ENCODE results near the gene CUEDC1.
A peak's percentile ranks its signal among the peaks of the same experiment; 100 is the strongest.

Gene CUEDC1

GRCh38 chr17:57892146-57892819, 62.9 kb downstream of the CUEDC1 start:
- H3K36me3 ChIP-seq: no peaks in the 10 kb centered on the region
- H3K4me3 ChIP-seq: no peak overlapping the region
- peaks cover 10 to 86% (median 79%) of the 10 kb centered on the region in 4 donors for H3K4me1 ChIP-seq
- intact Hi-C loops (cut with DNase I; ENCODE audit: low total_unique reads): loop anchor here (5.0 kb wide), 1 partner anchor 55 kb away; no protein-coding TSS in a partner anchor
- H3K9me3 ChIP-seq: no peaks in the 10 kb centered on the region
- H3K27ac ChIP-seq: peak overlapping the region; percentile 87 to 93
- DNase-seq: peak; percentile 89 to 94
- H3K27me3 ChIP-seq: no peaks in the 10 kb centered on the region
- peak; percentile 93 to 95 for TF ChIP-seq CTCF (IDR thresholded peaks at IDR 0.05)

DNA sequence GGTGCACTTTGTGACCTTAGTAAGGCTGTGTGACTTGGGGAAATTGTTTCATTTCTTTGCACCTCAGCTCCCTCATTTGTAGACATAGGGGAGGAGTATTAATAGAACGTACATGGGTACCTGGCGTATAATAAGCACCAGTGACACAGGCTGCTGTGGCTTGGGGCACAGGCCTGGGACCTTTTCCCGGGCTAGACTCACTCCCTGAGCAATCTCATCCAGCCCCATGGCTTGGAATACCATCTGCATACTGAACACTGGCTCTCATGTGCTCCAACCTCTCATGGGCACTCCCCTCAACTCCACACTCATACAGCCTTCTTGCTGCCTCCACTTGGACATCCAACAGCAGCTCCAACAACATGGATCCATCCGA, 64.4 kb downstream of the CUEDC1 start:
- Histone ChIP-seq H3K27ac (peak overlapping the region; percentile 87 to 93), H3K4me1 (peaks cover 10 to 87% (median 77%) of the 10 kb centered on the region in 4 donors)
- intact Hi-C loops (cut with DNase I; ENCODE audit: low total_unique reads): loop anchor here (5.0 kb wide), 1 partner anchor 56 kb away; no protein-coding TSS in a partner anchor

GRCh38 chr17:57889892-57890856, 65.0 kb downstream of the CUEDC1 start:
- Histone ChIP-seq H3K4me3 (no peak overlapping the region), H3K36me3 (peaks cover 1 to 5% (median 4%) of the 10 kb centered on the region in 3 donors), H3K27me3 (no peaks in the 10 kb centered on the region), H3K27ac (peak overlapping the region; percentile 87 to 93), H3K4me1 (peaks cover 10 to 80% (median 70%) of the 10 kb centered on the region in 4 donors), H3K9me3 (no peaks in the 10 kb centered on the region)
- intact Hi-C loops (cut with DNase I; ENCODE audit: low total_unique reads): loop anchor here (5.0 kb wide), 1 partner anchor 57 kb away; no protein-coding TSS in a partner anchor
- DNase-seq: peak; percentile 87 to 96
- no peak for TF ChIP-seq CTCF (IDR thresholded peaks at IDR 0.05)

More for the DNA sequence above, 64.4 kb downstream of the CUEDC1 start:
- no peaks in the 10 kb centered on the region for H3K36me3 ChIP-seq
- no peak overlapping the region for H3K4me3 ChIP-seq
- no peak for DNase-seq
- H3K9me3 ChIP-seq: no peaks in the 10 kb centered on the region
- no peaks in the 10 kb centered on the region for H3K27me3 ChIP-seq
- no peak for TF ChIP-seq CTCF (IDR thresholded peaks at IDR 0.05)

DNA sequence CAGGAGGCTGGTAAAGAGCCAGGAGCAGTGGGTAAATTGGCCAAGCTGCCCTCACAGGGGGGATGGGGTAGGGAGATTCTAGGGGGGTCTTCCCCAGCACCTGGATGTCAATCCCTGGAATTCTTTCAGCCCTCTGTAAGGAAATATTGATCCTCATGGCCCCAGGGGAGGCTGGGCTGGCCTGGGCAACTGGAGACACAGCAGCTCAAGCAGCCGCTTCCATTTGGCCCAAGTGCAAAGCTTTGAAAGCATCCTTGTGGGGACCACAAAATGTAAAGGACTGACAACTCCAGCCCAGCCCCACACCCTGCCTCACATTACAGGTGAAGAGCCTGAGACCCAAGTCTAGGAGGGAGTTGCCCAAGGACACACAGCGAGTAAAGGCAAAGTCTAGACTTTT, 66.0 kb downstream of the CUEDC1 start:
- Histone ChIP-seq H3K9me3 (no peaks in the 10 kb centered on the region), H3K27me3 (no peaks in the 10 kb centered on the region), H3K4me1 (peaks cover 10 to 71% (median 61%) of the 10 kb centered on the region in 4 donors), H3K36me3 (peaks cover 10 to 14% (median 14%) of the 10 kb centered on the region in 3 donors), H3K4me3 (no peak overlapping the region), H3K27ac (peak overlapping the region; percentile 87 to 93)
- TF ChIP-seq CTCF (IDR thresholded peaks at IDR 0.05): no peak
- intact Hi-C loops (cut with DNase I; ENCODE audit: low total_unique reads): no loop called here
- DNase-seq: no peak

DNA sequence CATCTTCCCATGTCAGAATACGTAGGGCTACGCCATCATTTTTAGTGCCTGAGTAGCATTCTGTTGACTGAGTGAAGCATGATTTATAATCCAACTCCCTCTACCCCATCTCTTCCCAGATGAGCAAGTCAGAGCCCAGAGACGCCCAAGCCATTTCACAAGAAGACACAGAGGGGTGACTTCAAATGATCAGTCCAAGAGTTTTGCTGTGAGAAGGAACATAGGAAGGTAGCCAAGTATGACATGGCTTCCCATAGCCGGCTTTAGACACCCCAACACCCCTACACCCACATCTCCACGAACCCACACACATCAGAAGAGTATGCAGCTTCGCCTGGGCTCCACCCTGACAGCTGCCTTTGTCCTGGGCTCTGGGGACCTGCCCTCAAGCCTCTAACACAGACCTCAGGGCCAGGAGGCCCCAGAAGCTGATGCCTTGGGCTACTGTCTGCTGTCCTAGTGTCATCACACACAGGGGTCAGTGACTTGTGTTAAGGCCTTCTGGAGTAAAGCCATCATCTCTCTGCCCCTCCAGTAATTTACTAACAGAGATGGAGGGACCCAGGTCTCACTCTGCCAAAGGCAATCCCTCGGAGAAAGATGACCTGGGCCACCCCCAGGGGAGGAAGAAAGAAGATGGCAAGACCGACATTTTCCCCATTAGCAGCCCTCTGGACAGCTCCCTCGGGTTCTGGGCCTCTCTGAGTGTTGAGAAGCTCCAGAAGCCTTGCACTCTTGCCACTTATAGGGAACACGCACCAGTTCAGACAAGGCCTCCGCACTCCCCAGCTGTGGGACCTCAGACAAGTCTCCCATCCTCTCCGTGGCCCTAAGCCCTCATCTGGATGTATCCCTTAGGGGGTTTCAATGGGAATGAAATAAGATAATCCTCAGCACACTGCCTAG, 66.6 kb downstream of the CUEDC1 start:
- peaks cover 11 to 14% (median 14%) of the 10 kb centered on the region in 3 donors for H3K36me3 ChIP-seq
- peaks cover 10 to 64% (median 54%) of the 10 kb centered on the region in 4 donors for H3K4me1 ChIP-seq
- H3K4me3 ChIP-seq: no peak overlapping the region
- no peak for TF ChIP-seq CTCF (IDR thresholded peaks at IDR 0.05)
- intact Hi-C loops (cut with DNase I; ENCODE audit: low total_unique reads): no loop called here
- H3K9me3 ChIP-seq: no peaks in the 10 kb centered on the region
- DNase-seq: no peak
- H3K27ac ChIP-seq: peak overlapping the region; percentile 87 to 93
- H3K27me3 ChIP-seq: no peaks in the 10 kb centered on the region
